ENCODE measurements around the gene SGO2. TPM values are rescaled to one million over a fixed set of nuclear protein-coding genes. Genes with fewer than 3 reads are reported as not detected.

The SGO2 gene
- total and polyA plus RNA-seq, 10 of the 15 experiments (the other 5 are each of a cell fraction or from before 2014, with no cell fraction given): 15.8 to 55.2 (median 24.3) TPM

- no peak for TF ChIP-seq ZNF622 (IDR thresholded peaks at IDR 0.05)
- no peak for TF ChIP-seq MAX (IDR thresholded peaks at IDR 0.05; ENCODE audit: low read depth, low read length)
- TF ChIP-seq CBX3 (IDR thresholded peaks at IDR 0.05; ENCODE audit: borderline replicate concordance, low read depth): no peak
- TF ChIP-seq, protein P1, sequence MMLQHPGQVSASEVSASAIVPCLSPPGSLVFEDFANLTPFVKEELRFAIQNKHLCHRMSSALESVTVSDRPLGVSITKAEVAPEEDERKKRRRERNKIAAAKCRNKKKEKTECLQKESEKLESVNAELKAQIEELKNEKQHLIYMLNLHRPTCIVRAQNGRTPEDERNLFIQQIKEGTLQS (IDR thresholded peaks at IDR 0.05; ENCODE audit: borderline replicate concordance, extremely low read depth, low read depth, low read length): no peak
Measured at GRCh38 chr2:200586644-200586975, 60.6 kb downstream of the SGO2 start (continued).

DNA sequence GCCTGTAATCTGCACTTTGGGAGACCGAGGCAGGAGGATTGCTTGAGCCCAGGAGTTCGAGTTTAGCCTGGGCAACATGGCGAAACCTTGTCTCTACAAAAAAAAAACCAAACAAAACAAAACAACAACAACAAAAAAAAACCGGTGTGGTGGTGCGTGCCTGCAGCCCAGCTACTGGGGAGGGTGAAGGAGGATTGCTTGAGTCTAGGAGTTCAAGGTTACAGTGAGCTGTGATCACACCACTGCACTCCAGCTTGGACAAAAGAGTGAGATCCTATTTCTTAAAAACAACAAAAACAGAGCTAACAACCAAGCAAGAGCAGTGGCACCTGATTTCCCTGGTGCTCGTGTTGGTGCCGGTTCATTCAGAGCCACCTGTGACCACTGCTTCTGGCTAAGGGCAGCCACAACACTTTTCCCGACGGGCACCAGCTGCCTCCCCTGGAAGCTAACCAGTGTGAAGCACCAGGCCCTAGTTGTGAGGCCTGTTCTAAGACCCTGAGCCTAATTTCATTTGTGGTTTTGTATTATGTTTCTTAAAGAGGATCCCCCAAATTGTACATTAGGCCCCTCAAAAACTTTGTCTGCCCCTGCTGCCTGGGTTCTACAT is 61.1 kb downstream of the SGO2 start:
- POLR2A ChIA-PET: interaction anchor here (0.7 kb wide), 1 partner anchor 131 kb away, joined by 3 read pairs; no protein-coding TSS in a partner anchor
- SMC1A ChIA-PET (ENCODE audit: uncharacterized antibody, unreplicated experiment): interaction anchor here (1.0 to 1.4 kb wide), 3 partner anchors 17 to 45 kb away, joined by 3 to 4 read pairs (median 3); no protein-coding TSS in a partner anchor
- BruUV-seq (replicated peaks): no TSS peak
- no peaks in the 10 kb centered on the region for H3K79me2 ChIP-seq (ENCODE audit: control insufficient read depth, insufficient read depth, low read length)
- no peaks in the 10 kb centered on the region for H4K20me1 ChIP-seq (ENCODE audit: control insufficient read depth, insufficient read depth)
- H3K27me3 ChIP-seq (replicated peaks in 1 of 2; ENCODE audit: control insufficient read depth in 2 of 2, insufficient read depth in 2 of 2, low read length in 1 of 2): no peaks in the 10 kb centered on the region
- in situ Hi-C loops (cut with MboI): no loop called here
- intact Hi-C loops (cut with micrococcal nuclease; ENCODE audit: unreplicated experiment): no loop called here
- no peak overlapping the region for H3K4me2 ChIP-seq (ENCODE audit: control insufficient read depth, insufficient read depth)
- DNase-seq (ENCODE audit: low read depth, low spot score) (no peak), FAIRE-seq (no peak), ATAC-seq (no peak)
- H3K9ac ChIP-seq (ENCODE audit: control insufficient read depth, insufficient read depth, low read length): no peak overlapping the region
- no peaks in the 10 kb centered on the region for H3K9me3 ChIP-seq (replicated peaks; ENCODE audit: control insufficient read depth, insufficient read depth, low read length)
- CTCF ChIA-PET: interaction anchor here (0.8 to 1.0 kb wide), 2 partner anchors 9 to 11 kb away, joined by 3 read pairs; no protein-coding TSS in a partner anchor
- WGBS (ENCODE audit: insufficient coverage, insufficient replicate concordance, low lambda C conversion rate, missing lambda C conversion rate): 91% methylated on average over 9 of the region's 9 CpGs
- peaks cover 6% of the 10 kb centered on the region; the same call in 1 of the 2 replicates for H3K4me1 ChIP-seq (ENCODE audit: control insufficient read depth, insufficient read depth, low read length)
- no peak overlapping the region for H3K27ac ChIP-seq (ENCODE audit: control insufficient read depth, insufficient read depth)
- no peak overlapping the region for H2AFZ ChIP-seq (ENCODE audit: control insufficient read depth, low read depth, low read length)
- no peak overlapping the region for H3K4me3 ChIP-seq
- H3K36me3 ChIP-seq (ENCODE audit: control insufficient read depth in 2 of 2, insufficient read depth in 2 of 2, low read length in 1 of 2): no peaks in the 10 kb centered on the region; a peak in 1 of 4 replicates
- RAD21 ChIA-PET (ENCODE audit: unreplicated experiment): no interaction called here
- TF ChIP-seq POU2F2 (IDR thresholded peaks at IDR 0.05; ENCODE audit: borderline replicate concordance, low read depth, low read length): no peak
- no peak for TF ChIP-seq ZNF384 (IDR thresholded peaks at IDR 0.05; ENCODE audit: borderline replicate concordance, low read depth, low read length)
- TF ChIP-seq GATAD2B (conservative IDR thresholded peaks at IDR 0.05; ENCODE audit: low read depth): no peak
- no peak for TF ChIP-seq SP1 (IDR thresholded peaks at IDR 0.05; ENCODE audit: low read depth, low read length)
- no peak for TF ChIP-seq CHD1 (IDR thresholded peaks at IDR 0.05; ENCODE audit: low read depth, low read length)
- TF ChIP-seq MYC (IDR thresholded peaks at IDR 0.05; ENCODE audit: insufficient read depth, insufficient read length, insufficient replicate concordance, low read length, severe bottlenecking): no peak
- TF ChIP-seq MAX (IDR thresholded peaks at IDR 0.05; ENCODE audit: low read depth, low read length): no peak
- TF ChIP-seq REST (IDR thresholded peaks at IDR 0.05; ENCODE audit: low read depth, low read length): no peak
- no peak for TF ChIP-seq TCF12 (IDR thresholded peaks at IDR 0.05; ENCODE audit: low read depth, low read length)
- TF ChIP-seq KAT2A (conservative IDR thresholded peaks at IDR 0.05; ENCODE audit: control insufficient read depth, low read depth, low read length): no peak
- no peak for TF ChIP-seq CBX3 (IDR thresholded peaks at IDR 0.05; ENCODE audit: borderline replicate concordance, low read depth)
- TF ChIP-seq E2F8 (IDR thresholded peaks at IDR 0.05; ENCODE audit: low read depth, partially characterized antibody): no peak
- no peak for TF ChIP-seq POLR2AphosphoS5 (IDR thresholded peaks at IDR 0.05; ENCODE audit: low read length)

Measured in GM12878 (cell line).